Caco-2 (cell line): ENCODE results near the gene RETNLB. TPM values are rescaled to one million over a fixed set of nuclear protein-coding genes. Genes with fewer than 3 reads are reported as not detected.

ENCODE experiments used
- BruUV-seq: library from RNA; stranded (reverse); fragments of 400-500 nt; replicated peaks from 2 replicates; lab custom pipeline; 2021; lab: Mats Ljungman, UMichigan
- CTCF ChIA-PET: fragments of 300-600 bp; sonication (Branson Sonifier 250); formaldehyde crosslinking; loops from one replicate; lab custom pipeline; 2022; ENCODE audit warnings: antibody characterized with exemption; lab: Charles Lee
- POLR2A ChIA-PET: fragments of 300-600 bp; sonication (Branson Sonifier 250); formaldehyde crosslinking; loops from one replicate; lab custom pipeline; 2022; ENCODE audit warnings: antibody characterized with exemption; lab: Charles Lee
- DNase-seq, 2 experiments: peaks; one replicate each; pipeline versions ENCODE4 v3.0.0 to v3.0.0-alpha.2; 2020 to 2022
- H3K27me3 ChIP-seq: replicated peaks from 2 replicates; pipeline ENCODE4 v1.6.0; 2011; ENCODE audit warnings: low read length; ENCODE audit not compliant: control insufficient read depth, insufficient read depth
- H3K36me3 ChIP-seq: 2 replicates; pipeline ENCODE4 v1.5.1; 2011; ENCODE audit warnings: low read length; ENCODE audit not compliant: control insufficient read depth, insufficient read depth
- H3K4me1 ChIP-seq: fragments of 250-450 bp; sonication (Bioruptor Pico); 2 replicates; pipeline ENCODE4 v1.5.1; 2020; ENCODE audit warnings: mild to moderate bottlenecking
- H3K4me3 ChIP-seq: 2 replicates; pipeline ENCODE4 v1.5.1; 2011; ENCODE audit warnings: low read depth, mild to moderate bottlenecking, control low read depth, low read length
- H3K9me3 ChIP-seq: fragments of 250-450 bp; sonication (Bioruptor Pico); 2 replicates; pipeline ENCODE4 v1.5.1; 2020; ENCODE audit warnings: mild to moderate bottlenecking, moderate library complexity
- H3K27ac Mint-ChIP-seq: one replicate; pipeline ENCODE4 v1.8.0; 2022; ENCODE audit warnings: mixed read lengths; ENCODE audit not compliant: unreplicated experiment
- H3K27me3 Mint-ChIP-seq: one replicate; pipeline ENCODE4 v1.8.0; 2022; ENCODE audit warnings: mixed read lengths; ENCODE audit not compliant: insufficient read depth, unreplicated experiment
- H3K36me3 Mint-ChIP-seq: one replicate; pipeline ENCODE4 v1.8.0; 2022; ENCODE audit warnings: mild to moderate bottlenecking, mixed read lengths; ENCODE audit not compliant: insufficient read depth, unreplicated experiment
- H3K4me1 Mint-ChIP-seq: one replicate; pipeline ENCODE4 v1.8.0; 2022; ENCODE audit warnings: low read depth, mixed read lengths; ENCODE audit not compliant: unreplicated experiment
- H3K4me3 Mint-ChIP-seq: one replicate; pipeline ENCODE4 v1.8.0; 2022; ENCODE audit warnings: mild to moderate bottlenecking, moderate library complexity, mixed read lengths; ENCODE audit not compliant: unreplicated experiment
- H3K9me3 Mint-ChIP-seq: one replicate; pipeline ENCODE4 v1.8.0; 2022; ENCODE audit warnings: mixed read lengths; ENCODE audit not compliant: unreplicated experiment
- intact Hi-C: fragments of 100-400 bp; cut with micrococcal nuclease; formaldehyde crosslinking; loops from one replicate; pipeline ENCODE4 v1.10.0; 2022; ENCODE audit not compliant: unreplicated experiment
- total RNA-seq: library from RNA; stranded (reverse); gene quantifications from 2 replicates; pipeline ENCODE4 v1.2.3, GENCODE V29; 2022
- TF ChIP-seq, protein P1 (sequence below), 2 experiments: fragments of 200-600 bp in 1 of 2; IDR thresholded peaks; 1 replicate in 1 of 2; 2 replicates in 1 of 2; pipeline versions ENCODE4 v1.5.1 to v1.8.0; 2011 to 2022; ENCODE audit warnings: antibody characterized with exemption in 1 of 2, control low read depth in 1 of 2, inconsistent platforms in 1 of 2, low read depth in 1 of 2, low read length in 1 of 2, mild to moderate bottlenecking in 1 of 2, moderate library complexity in 1 of 2; ENCODE audit not compliant: insufficient read depth in 1 of 2, severe bottlenecking in 1 of 2, unreplicated experiment in 1 of 2

The RETNLB gene
- total RNA-seq, 1 experiment from 2014 or later: not detected

- CTCF ChIA-PET: no interaction called here
- Histone ChIP-seq H3K4me3 (no peak overlapping the region), H3K9me3 (no peaks in the 10 kb centered on the region), H3K4me1 (no peaks in the 10 kb centered on the region), H3K36me3 (no peaks in the 10 kb centered on the region), H3K27me3 (no peaks in the 10 kb centered on the region)
- Mint-ChIP-seq H3K9me3 (no peaks in the 10 kb centered on the region), H3K4me1 (no peaks in the 10 kb centered on the region), H3K27ac (no peak overlapping the region), H3K4me3 (no peak overlapping the region), H3K36me3 (no peaks in the 10 kb centered on the region), H3K27me3 (peaks cover 6% of the 10 kb centered on the region)
- BruUV-seq: no TSS peak
- POLR2A ChIA-PET: no interaction called here
- TF ChIP-seq, protein P1, sequence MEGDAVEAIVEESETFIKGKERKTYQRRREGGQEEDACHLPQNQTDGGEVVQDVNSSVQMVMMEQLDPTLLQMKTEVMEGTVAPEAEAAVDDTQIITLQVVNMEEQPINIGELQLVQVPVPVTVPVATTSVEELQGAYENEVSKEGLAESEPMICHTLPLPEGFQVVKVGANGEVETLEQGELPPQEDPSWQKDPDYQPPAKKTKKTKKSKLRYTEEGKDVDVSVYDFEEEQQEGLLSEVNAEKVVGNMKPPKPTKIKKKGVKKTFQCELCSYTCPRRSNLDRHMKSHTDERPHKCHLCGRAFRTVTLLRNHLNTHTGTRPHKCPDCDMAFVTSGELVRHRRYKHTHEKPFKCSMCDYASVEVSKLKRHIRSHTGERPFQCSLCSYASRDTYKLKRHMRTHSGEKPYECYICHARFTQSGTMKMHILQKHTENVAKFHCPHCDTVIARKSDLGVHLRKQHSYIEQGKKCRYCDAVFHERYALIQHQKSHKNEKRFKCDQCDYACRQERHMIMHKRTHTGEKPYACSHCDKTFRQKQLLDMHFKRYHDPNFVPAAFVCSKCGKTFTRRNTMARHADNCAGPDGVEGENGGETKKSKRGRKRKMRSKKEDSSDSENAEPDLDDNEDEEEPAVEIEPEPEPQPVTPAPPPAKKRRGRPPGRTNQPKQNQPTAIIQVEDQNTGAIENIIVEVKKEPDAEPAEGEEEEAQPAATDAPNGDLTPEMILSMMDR (IDR thresholded peaks at IDR 0.05; ENCODE audit: insufficient read depth in 1 of 2, low read depth in 1 of 2, low read length in 1 of 2, severe bottlenecking in 1 of 2, unreplicated experiment in 1 of 2): no peak
- intact Hi-C loops: no loop called here
- no peak for DNase-seq
Measured at GRCh38 chr3:108736821-108737220, 20.4 kb downstream of the RETNLB start.

GRCh38 chr3:108728934-108729333, 28.3 kb downstream of the RETNLB start:
- POLR2A ChIA-PET: no interaction called here
- TF ChIP-seq, protein P1 (IDR thresholded peaks at IDR 0.05; ENCODE audit: insufficient read depth in 1 of 2, low read depth in 1 of 2, low read length in 1 of 2, severe bottlenecking in 1 of 2, unreplicated experiment in 1 of 2): no peak
- Histone ChIP-seq H3K4me1 (no peaks in the 10 kb centered on the region), H3K9me3 (no peaks in the 10 kb centered on the region), H3K36me3 (no peaks in the 10 kb centered on the region), H3K4me3 (no peak overlapping the region), H3K27me3 (no peaks in the 10 kb centered on the region; the same call in 1 of the 2 replicates)
- CTCF ChIA-PET: no interaction called here
- BruUV-seq: no TSS peak
- H3K27me3 Mint-ChIP-seq: peaks cover 4% of the 10 kb centered on the region
- intact Hi-C loops: no loop called here
- H3K36me3 Mint-ChIP-seq: no peaks in the 10 kb centered on the region
- H3K4me3 Mint-ChIP-seq: no peak overlapping the region
- no peak for DNase-seq
- no peaks in the 10 kb centered on the region for H3K4me1 Mint-ChIP-seq
- no peaks in the 10 kb centered on the region for H3K9me3 Mint-ChIP-seq
- H3K27ac Mint-ChIP-seq: no peak overlapping the region

DNA sequence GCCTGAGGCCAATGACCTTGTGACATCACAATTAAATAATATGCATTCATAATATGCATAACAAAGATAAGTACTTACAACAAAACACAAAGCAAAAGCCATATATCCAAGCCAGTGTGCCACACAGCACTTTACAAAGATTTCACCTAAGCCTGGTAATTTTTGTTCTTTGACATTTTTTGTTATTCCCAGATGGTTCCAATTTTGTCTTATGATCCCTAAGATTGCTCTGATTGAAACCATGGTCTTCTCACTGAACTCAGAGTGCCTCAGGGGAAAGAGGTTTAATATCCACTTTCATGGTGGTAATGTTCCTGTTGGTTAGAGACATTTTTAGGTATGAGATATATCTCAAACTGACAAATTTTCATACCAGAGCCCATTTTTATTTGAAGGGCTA, 29.1 kb downstream of the RETNLB start:
- POLR2A ChIA-PET: no interaction called here
- Mint-ChIP-seq H3K4me1 (no peaks in the 10 kb centered on the region), H3K4me3 (no peak overlapping the region), H3K36me3 (no peaks in the 10 kb centered on the region), H3K27me3 (peaks cover 4% of the 10 kb centered on the region), H3K27ac (no peak overlapping the region), H3K9me3 (no peaks in the 10 kb centered on the region)
- intact Hi-C loops: no loop called here
- Histone ChIP-seq H3K4me3 (no peak overlapping the region), H3K27me3 (no peaks in the 10 kb centered on the region; the same call in 1 of the 2 replicates), H3K36me3 (no peaks in the 10 kb centered on the region), H3K4me1 (no peaks in the 10 kb centered on the region), H3K9me3 (no peaks in the 10 kb centered on the region)
- DNase-seq: no peak
- no TSS peak for BruUV-seq
- TF ChIP-seq, protein P1 (IDR thresholded peaks at IDR 0.05; ENCODE audit: insufficient read depth in 1 of 2, low read depth in 1 of 2, low read length in 1 of 2, severe bottlenecking in 1 of 2, unreplicated experiment in 1 of 2): no peak
- CTCF ChIA-PET: interaction anchor here (0.6 kb wide), 1 partner anchor 550 kb away, joined by 3 read pairs; no protein-coding TSS in a partner anchor
